HG03575 (cell line): Measurements from ENCODE around the gene FANCD2.
"Not testable (repeated sequence)": the region's sequence is repeated elsewhere in the genome, so short reads cannot be mapped to it uniquely, and the experiment has no call there.

Source experiments
- ATAC-seq: cut with Tn5 transposase; IDR thresholded peaks from one replicate; pipeline ENCODE4 v1.9.1; 2021; ENCODE audit not compliant: unreplicated experiment, insufficient number of reproducible peaks, low FRiP score; ENCODE audit errors: extremely low read depth

The FANCD2 gene

GRCh38 chr3:10026084-10026890 is at the start of gene FANCD2:
FANCD2 (plus strand) TSS chr3:10026437; CDS start chr3:10028658, 2,221 bp downstream.
- no peak for ATAC-seq

- no peak for ATAC-seq
These were observed 49.2 kb upstream of the FANCD2 start for GRCh38 chr3:9976721-9977709.

DNA sequence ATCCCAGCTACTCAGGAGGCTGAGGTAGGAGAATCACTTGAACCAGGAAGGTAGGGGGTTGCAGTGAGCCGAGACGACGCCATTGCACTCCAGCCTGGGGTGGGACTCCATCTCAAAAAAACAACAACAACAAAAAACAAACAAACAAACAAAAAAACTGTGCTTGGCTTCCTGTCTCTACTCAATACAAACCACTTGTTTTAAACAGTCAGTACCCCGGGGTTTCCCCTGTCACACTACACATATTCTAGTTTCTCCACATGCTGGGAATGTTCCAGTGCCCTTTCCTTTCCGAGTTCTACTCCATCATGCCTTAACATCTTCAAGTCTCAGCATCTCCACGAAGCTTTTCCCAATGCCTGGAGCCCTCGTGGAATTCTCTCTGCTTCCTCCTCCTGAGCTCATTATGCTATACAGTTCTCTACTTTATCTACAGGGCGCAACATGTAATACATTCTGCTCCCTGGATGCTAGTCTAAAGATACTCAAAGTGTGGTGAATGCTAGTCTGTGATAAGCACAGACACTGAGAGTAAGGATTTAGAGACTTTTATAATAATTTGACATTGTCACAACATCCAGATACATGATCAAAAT is 47.4 kb upstream of the FANCD2 start:
- ATAC-seq, result no peak

GRCh38 chr3:9980251-9980650 is 46.0 kb upstream of the FANCD2 start:
- ATAC-seq, result no peak

DNA sequence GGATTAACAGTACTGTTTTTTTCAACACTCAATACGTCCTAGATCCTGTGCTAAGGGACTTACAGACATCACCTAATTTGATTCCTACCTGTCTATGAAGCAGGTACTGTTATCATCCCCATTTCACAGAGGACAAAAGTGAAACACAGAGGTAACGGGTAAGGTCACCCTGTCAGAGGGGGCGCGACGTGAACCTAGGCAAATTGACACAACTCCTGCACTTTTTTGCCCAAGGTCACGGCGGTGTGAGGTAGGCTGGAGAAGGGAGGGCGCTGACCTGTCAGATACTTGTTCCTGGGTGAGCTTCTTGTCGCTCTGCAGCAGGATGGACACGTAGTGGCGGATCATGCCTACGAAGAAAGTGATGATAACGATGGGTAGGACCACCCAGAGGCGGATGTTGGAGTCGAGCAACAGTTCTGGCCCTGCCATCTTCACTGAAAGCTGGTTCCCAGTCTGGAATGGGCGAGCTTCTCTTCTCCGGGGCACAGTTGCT is 40.0 kb upstream of the FANCD2 start:
- ATAC-seq, result peak; percentile 8

- no peak for ATAC-seq
These were observed 32.0 kb upstream of the FANCD2 start for GRCh38 chr3:9994086-9994844.

GRCh38 chr3:10000686-10001085 is 25.6 kb upstream of the FANCD2 start:
- no peak for ATAC-seq

DNA sequence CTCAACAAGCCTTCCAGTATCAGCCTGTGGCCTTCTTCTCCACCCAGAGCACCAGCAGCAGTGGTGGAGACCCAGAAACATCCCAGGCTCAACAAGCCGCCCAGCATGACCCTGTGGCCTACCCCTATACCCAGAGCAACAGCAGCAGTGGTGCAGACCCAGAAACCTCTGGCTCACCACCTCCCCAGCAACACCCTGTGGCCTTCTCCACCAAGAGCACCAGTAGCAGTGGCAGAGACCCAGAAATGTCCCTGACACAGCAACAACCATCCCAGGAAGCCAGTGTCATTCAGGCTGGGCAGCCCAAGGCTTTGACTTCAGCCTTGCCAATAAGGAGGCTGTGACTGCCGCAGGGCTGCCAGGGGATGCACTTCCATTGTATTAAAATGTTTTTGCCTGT is 23.3 kb upstream of the FANCD2 start:
- ATAC-seq, result no peak

GRCh38 chr3:10004506-10004905 is 21.7 kb upstream of the FANCD2 start:
- ATAC-seq, result no peak

DNA sequence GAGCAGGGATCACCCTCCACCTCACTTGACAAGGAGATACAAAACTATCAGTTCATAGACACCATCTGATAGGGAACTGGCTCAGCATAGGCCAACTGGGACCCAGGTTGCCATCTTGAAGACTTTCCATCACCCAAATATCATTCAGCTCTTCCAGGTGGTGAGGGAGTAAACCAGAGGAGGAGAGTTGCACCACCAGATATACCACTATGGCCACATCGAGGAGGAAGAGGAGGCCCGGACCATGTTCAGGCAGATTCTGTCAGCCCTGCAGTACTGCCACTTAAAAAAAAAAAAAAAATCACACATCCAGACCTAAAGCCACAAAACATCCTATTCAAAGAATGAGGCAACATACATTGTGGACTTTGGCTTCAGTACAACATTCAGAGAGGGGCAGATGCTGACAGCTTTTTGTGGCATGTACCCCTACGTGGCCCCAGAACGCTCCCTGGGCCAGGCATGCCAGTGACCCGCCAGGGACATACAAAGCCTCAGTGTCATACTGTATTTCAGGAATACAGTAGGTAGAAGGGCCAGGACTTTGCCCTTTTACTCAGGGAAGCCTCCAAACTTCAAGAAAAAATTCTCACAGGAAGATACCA is 21.2 kb upstream of the FANCD2 start:
- ATAC-seq, result no peak

DNA sequence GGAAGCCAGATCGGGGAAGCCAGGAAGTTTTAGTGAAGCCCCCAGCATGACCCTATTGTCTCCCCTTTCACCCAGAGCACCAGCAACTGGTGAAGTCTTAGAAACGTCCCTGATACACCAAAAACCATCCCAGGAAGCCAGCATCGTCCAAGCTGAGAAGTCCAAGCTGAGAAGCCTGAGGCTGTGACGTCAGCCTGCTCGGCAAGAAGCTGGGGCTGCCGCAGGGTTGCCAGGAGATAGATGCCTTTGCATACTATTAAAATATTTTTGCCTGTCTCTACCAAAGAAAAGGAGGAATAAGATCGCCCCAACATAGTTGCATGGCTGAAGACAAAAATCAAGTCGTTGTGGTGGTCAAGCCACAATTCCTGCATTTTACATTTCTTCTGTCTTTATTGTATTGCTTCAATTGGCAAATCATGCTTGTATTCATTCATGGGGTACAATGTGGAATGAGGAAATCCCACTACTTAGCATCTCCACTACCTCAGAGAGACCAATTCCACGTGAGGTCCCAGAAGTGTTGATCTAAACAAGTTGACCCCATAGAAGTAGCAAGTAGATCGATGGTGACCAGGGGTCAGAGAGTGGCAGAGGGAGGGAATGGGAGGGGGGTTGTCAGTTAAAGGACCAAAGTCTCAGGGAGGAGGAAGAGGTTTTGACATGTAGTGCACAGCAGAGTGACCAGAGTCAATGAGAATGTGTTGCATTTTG is 20.0 kb upstream of the FANCD2 start:
- no peak for ATAC-seq

- no peak for ATAC-seq
These were observed 19.5 kb upstream of the FANCD2 start for GRCh38 chr3:10006762-10007090.

GRCh38 chr3:10007126-10007782 is 19.0 kb upstream of the FANCD2 start:
- no peak for ATAC-seq

DNA sequence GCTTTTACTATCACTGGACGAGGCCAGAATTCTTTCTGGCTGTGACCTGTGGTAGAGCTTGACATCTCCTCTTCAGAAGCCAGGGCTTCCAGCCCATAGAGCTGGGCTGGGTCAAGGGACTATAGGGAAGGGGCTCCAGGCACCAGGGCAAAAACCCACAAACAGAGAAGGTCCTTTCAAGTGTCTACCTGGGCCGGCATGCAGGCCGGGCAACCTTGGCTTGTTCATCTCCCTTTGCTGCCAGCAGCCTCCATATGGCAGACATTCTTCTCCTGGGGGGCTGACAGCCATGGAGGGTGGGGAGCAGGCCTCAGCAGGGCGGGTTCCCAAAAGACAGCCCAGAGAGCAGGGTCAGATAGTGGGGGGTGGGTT is 18.0 kb upstream of the FANCD2 start:
- not testable (repeated sequence) for ATAC-seq

DNA sequence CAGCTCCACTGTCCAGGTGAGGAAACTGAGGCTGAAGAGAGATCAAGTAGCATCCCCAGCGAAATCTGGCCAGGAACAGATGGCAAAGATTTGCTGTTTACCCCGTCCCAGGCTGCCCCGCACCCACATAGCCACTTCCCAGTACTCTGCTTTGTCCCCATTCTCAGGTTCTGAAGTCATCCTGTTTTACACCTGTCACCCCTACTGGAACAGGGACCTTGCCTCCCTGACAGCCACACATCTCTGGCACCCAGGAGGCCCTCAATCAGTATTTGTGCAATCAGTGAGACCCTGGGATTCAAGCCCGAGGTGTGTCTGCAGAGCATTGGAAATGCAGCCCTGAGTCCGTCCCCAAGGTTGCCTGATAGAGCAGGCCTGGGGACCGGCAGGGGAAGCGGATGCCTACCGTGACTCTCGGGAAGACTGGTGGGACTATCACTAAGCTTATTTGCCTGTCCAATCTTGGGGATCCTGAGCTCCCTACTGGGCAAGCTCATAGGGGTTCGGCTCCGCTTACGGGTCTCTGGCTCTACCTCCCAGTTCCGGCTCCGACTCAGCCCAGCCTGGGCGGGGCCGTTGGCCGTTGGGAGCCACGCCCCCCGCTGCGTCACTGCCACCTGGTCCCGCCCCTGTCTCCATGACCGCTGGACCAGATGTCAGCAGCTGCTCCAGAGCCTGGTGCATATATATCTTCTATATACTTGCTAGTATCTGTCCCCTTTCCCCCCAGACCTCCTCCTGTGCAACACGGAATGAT is 17.5 kb upstream of the FANCD2 start:
- ATAC-seq, result no peak

DNA sequence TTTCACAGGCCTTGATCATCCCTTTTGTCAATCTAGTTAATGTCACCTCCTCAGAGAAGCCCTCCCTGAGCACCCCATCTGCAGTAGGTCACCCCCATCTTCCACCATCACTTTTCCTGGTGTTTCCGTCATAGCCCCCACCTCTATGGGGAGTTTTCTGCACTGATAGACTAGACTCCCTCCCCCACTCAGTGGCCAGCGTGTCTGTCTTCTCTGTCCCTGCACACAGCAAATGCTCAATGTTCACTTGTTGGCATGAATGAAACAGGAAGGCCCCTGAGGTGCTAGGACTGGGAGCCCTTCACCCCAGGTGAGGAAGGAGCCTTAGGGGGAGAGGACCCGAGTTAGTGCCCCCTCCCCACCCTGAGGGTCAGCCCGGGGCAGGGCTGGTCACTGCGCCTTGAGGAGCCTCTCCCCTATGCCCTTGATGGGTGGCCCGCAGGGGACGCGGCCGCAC is 15.8 kb upstream of the FANCD2 start:
- no peak for ATAC-seq
